Muscle layer of colon (tissue), 2 donors: ENCODE results near the gene NTN3.
A peak's percentile ranks its signal among the peaks of the same experiment; 100 is the strongest.

Source experiments
- H3K27ac ChIP-seq: one replicate; pipeline ENCODE4 v1.7.0; 2013; ENCODE audit warnings: low read depth, mild to moderate bottlenecking, low read length, moderate library complexity
- H3K27me3 ChIP-seq, 2 donors: one replicate each; pipeline ENCODE4 v1.7.0; 2013; ENCODE audit warnings: low read length in 2 of 2, mild to moderate bottlenecking in 2 of 2; ENCODE audit not compliant: insufficient read depth in 2 of 2, control insufficient read depth in 1 of 2
- H3K36me3 ChIP-seq: one replicate; pipeline ENCODE4 v1.7.0; 2013; ENCODE audit warnings: mild to moderate bottlenecking, low read length; ENCODE audit not compliant: insufficient read depth
- H3K4me1 ChIP-seq: one replicate; pipeline ENCODE4 v1.7.0; 2013; ENCODE audit warnings: mild to moderate bottlenecking, low read length; ENCODE audit not compliant: insufficient read depth
- H3K4me3 ChIP-seq, 2 donors: one replicate each; pipeline ENCODE4 v1.7.0; 2013; ENCODE audit warnings: low read length in 2 of 2, low read depth in 1 of 2, mild to moderate bottlenecking in 1 of 2, moderate library complexity in 1 of 2
- H3K9ac ChIP-seq: one replicate; pipeline ENCODE4 v1.7.0; 2013; ENCODE audit warnings: low read length
- H3K9me3 ChIP-seq: one replicate; pipeline ENCODE4 v1.7.0; 2013; ENCODE audit warnings: mild to moderate bottlenecking, low read length
- donor health status: abdominal sarcoma.
- donor health status: Adenocarcinoma of cecum.

Gene NTN3

GRCh38 chr16:2483939-2484897 lies 13.1 kb downstream of the NTN3 start:
- no peaks in the 10 kb centered on the region for H3K9me3 ChIP-seq
- no peak overlapping the region for H3K27ac ChIP-seq
- no peaks in the 10 kb centered on the region for H3K36me3 ChIP-seq
- H3K9ac ChIP-seq = no peak overlapping the region
- no peaks in the 10 kb centered on the region for H3K27me3 ChIP-seq
- H3K4me3 ChIP-seq = peak overlapping the region in 1 of 2 donors; percentile 45
- H3K4me1 ChIP-seq = peaks cover 25% of the 10 kb centered on the region

GRCh38 chr16:2484898-2485508 lies 13.9 kb downstream of the NTN3 start:
- no peaks in the 10 kb centered on the region for H3K27me3 ChIP-seq
- H3K9ac ChIP-seq = no peak overlapping the region
- H3K4me3 ChIP-seq = no peak overlapping the region
- H3K4me1 ChIP-seq = peaks cover 25% of the 10 kb centered on the region
- H3K27ac ChIP-seq = no peak overlapping the region
- H3K9me3 ChIP-seq = no peaks in the 10 kb centered on the region
- H3K36me3 ChIP-seq = no peaks in the 10 kb centered on the region

GRCh38 chr16:2485811-2486507 lies 14.9 kb downstream of the NTN3 start:
- H3K4me3 ChIP-seq = no peak overlapping the region
- H3K9ac ChIP-seq = no peak overlapping the region
- no peaks in the 10 kb centered on the region for H3K27me3 ChIP-seq
- no peaks in the 10 kb centered on the region for H3K36me3 ChIP-seq
- peaks cover 25% of the 10 kb centered on the region for H3K4me1 ChIP-seq
- no peaks in the 10 kb centered on the region for H3K9me3 ChIP-seq
- no peak overlapping the region for H3K27ac ChIP-seq

- Histone ChIP-seq H3K27me3 (no peaks in the 10 kb centered on the region), H3K9me3 (no peaks in the 10 kb centered on the region), H3K4me3 (no peak overlapping the region), H3K9ac (no peak overlapping the region), H3K4me1 (peaks cover 25% of the 10 kb centered on the region), H3K27ac (no peak overlapping the region), H3K36me3 (no peaks in the 10 kb centered on the region)
These were observed 15.8 kb downstream of the NTN3 start for GRCh38 chr16:2486645-2487516.

- Histone ChIP-seq H3K36me3 (no peaks in the 10 kb centered on the region), H3K4me1 (peaks cover 20% of the 10 kb centered on the region), H3K27me3 (no peaks in the 10 kb centered on the region), H3K4me3 (no peak overlapping the region), H3K27ac (no peak overlapping the region), H3K9me3 (no peaks in the 10 kb centered on the region), H3K9ac (no peak overlapping the region)
These were observed 16.4 kb downstream of the NTN3 start for GRCh38 chr16:2487517-2487842.

GRCh38 chr16:2487903-2488531 lies 16.9 kb downstream of the NTN3 start:
- Histone ChIP-seq H3K4me1 (peaks cover 15% of the 10 kb centered on the region), H3K36me3 (no peaks in the 10 kb centered on the region), H3K9me3 (no peaks in the 10 kb centered on the region), H3K27me3 (no peaks in the 10 kb centered on the region), H3K4me3 (no peak overlapping the region), H3K9ac (no peak overlapping the region), H3K27ac (no peak overlapping the region)

- H3K27me3 ChIP-seq = no peaks in the 10 kb centered on the region
- H3K9me3 ChIP-seq = no peaks in the 10 kb centered on the region
- H3K9ac ChIP-seq = no peak overlapping the region
- no peaks in the 10 kb centered on the region for H3K4me1 ChIP-seq
- H3K36me3 ChIP-seq = no peaks in the 10 kb centered on the region
- no peak overlapping the region for H3K4me3 ChIP-seq
- H3K27ac ChIP-seq = no peak overlapping the region
These were observed 18.5 kb downstream of the NTN3 start for GRCh38 chr16:2489581-2489980.

GRCh38 chr16:2490190-2491105 lies 19.4 kb downstream of the NTN3 start:
- H3K4me3 ChIP-seq = no peak overlapping the region
- no peaks in the 10 kb centered on the region for H3K36me3 ChIP-seq
- H3K4me1 ChIP-seq = no peaks in the 10 kb centered on the region
- H3K27me3 ChIP-seq = no peaks in the 10 kb centered on the region
- H3K9me3 ChIP-seq = no peaks in the 10 kb centered on the region
- no peak overlapping the region for H3K9ac ChIP-seq
- H3K27ac ChIP-seq = no peak overlapping the region

GRCh38 chr16:2492292-2492691 lies 21.2 kb downstream of the NTN3 start:
- Histone ChIP-seq H3K27ac (no peak overlapping the region), H3K9me3 (no peaks in the 10 kb centered on the region), H3K4me1 (no peaks in the 10 kb centered on the region), H3K36me3 (no peaks in the 10 kb centered on the region), H3K27me3 (no peaks in the 10 kb centered on the region), H3K4me3 (no peak overlapping the region), H3K9ac (no peak overlapping the region)

GRCh38 chr16:2493605-2494004 lies 22.5 kb downstream of the NTN3 start:
- Histone ChIP-seq H3K9ac (no peak overlapping the region), H3K4me1 (no peaks in the 10 kb centered on the region), H3K4me3 (no peak overlapping the region), H3K36me3 (peaks cover 4% of the 10 kb centered on the region), H3K9me3 (no peaks in the 10 kb centered on the region), H3K27me3 (no peaks in the 10 kb centered on the region), H3K27ac (no peak overlapping the region)
